Measurements from ENCODE around the gene CISH. TPM values are rescaled to one million over a fixed set of nuclear protein-coding genes. Genes with fewer than 3 reads are reported as not detected.

CISH gene
- total and polyA plus RNA-seq, 10 of the 15 experiments (the other 5 are each of a cell fraction or from before 2014, with no cell fraction given) = 0.21 to 4.4 (median 1.8) TPM

DNA sequence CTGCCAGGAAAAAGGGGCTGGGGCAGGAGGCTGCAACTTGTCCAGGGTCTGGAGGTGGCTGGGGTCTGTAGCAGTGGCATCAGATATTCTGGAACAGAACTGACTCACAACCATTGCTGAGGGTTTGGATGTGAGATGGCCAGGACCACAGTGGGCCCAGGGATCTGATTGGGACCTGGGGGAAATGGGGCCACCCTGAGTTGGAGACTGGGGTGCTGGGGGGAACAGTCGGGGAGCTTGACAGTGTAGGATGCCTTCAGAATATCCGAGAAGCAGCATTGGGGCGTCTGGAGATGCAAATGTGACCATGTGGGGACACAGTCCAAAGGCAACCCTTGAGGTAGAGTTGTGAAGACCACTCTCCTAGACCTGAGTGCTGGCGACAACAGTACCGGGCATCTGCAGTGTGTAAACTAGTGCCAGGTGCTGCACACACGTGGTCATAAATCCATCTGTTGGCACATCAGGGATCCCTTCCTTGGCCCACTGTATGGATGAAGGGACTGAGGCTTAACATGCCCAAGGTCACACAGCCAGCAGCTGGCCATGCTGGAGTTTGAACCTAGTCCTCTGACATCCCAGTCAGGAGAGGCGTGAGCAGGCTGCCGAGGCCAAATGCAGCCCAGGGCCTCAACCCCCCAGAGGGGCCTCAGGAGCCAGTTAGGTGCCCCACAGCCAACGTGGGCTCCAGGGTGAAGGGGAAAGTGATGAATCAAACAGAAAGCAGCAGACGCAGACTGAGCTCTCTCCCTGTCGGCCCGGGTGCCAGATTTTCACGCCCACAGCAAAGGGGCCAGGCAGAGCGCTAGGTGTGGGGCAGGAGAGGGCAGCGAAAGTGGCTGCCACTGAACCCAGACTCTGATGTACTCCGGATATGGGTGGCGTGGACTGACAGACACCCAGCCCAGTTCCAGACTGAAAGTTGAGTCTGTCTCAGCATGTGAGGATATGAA lies 23.5 kb downstream of the CISH start (continued):
- TF ChIP-seq ATF7 (IDR thresholded peaks at IDR 0.05; ENCODE audit: low read depth) (no peak), NR2F1 (conservative IDR thresholded peaks at IDR 0.05) (no peak; the same call in 1 of the 2 replicates), RFX5 (IDR thresholded peaks at IDR 0.05; ENCODE audit: low read depth, low read length) (no peak), MEF2B (IDR thresholded peaks at IDR 0.05; ENCODE audit: partially characterized antibody, poor library complexity, severe bottlenecking) (no peak), RAD21 (IDR thresholded peaks at IDR 0.05; ENCODE audit: insufficient read depth, low read depth, low read length) (no peak), ZBED1 (IDR thresholded peaks at IDR 0.05; ENCODE audit: borderline replicate concordance) (no peak), JUNB (IDR thresholded peaks at IDR 0.05) (peak; percentile 69), CREB1 (IDR thresholded peaks at IDR 0.05; ENCODE audit: low read depth) (no peak; the same call in 1 of the 2 replicates), NFIC (IDR thresholded peaks at IDR 0.05; ENCODE audit: low read depth, low read length) (no peak; the same call in 1 of the 2 replicates)
- TF ChIP-seq, protein P1, sequence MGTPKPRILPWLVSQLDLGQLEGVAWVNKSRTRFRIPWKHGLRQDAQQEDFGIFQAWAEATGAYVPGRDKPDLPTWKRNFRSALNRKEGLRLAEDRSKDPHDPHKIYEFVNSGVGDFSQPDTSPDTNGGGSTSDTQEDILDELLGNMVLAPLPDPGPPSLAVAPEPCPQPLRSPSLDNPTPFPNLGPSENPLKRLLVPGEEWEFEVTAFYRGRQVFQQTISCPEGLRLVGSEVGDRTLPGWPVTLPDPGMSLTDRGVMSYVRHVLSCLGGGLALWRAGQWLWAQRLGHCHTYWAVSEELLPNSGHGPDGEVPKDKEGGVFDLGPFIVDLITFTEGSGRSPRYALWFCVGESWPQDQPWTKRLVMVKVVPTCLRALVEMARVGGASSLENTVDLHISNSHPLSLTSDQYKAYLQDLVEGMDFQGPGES (IDR thresholded peaks at IDR 0.05) = no peak

DNA sequence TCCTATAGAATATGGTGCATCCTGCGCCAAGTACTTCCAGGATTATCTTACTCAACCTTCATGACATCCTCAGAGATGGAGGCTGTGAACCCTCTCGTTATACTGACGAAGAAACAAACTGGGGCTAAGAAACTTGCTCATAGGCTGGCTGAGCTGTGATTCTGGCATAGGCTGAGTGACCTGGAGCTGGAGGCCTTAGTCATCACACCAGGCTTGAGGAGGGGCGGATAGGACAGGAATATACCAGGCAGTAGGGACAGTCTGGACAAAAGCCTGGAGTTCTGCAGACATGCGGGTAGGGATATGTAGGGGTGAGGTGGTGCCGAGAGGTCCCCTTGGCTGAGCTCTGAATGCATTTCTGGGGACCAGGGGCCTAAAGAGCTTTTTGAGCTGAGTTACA lies 24.2 kb downstream of the CISH start:
- DNase-seq (ENCODE audit: low read depth, low spot score) (no peak), FAIRE-seq (peak; percentile 62), ATAC-seq (no peak)
- H3K9ac ChIP-seq (ENCODE audit: control insufficient read depth, insufficient read depth, low read length) = no peak overlapping the region
- ChIA-PET SMC1A (ENCODE audit: uncharacterized antibody, unreplicated experiment) (interaction anchor here (8.1 to 10.0 kb wide), 2 partner anchors 15 to 26 kb away, joined by 93 to 186 read pairs; partner anchors contain the start of genes CISH, HEMK1 and MAPKAPK3), RAD21 (ENCODE audit: unreplicated experiment) (interaction anchor here (1.4 to 8.2 kb wide), 3 partner anchors 16 to 23 kb away, joined by 5 to 135 read pairs (median 96); partner anchors contain the start of genes CISH and HEMK1), POLR2A (interaction anchor here (0.7 to 7.0 kb wide), 4 partner anchors 15 to 251 kb away, joined by 3 to 54 read pairs (median 6); partner anchors contain the start of genes C3orf18, CISH and HEMK1), CTCF (interaction anchor here (0.6 to 11.1 kb wide), 4 partner anchors 14 to 345 kb away, joined by 3 to 317 read pairs (median 84); partner anchors contain the start of genes C3orf18, CISH, HEMK1 and MAPKAPK3)
- in situ Hi-C loops (cut with MboI) (no loop called here), intact Hi-C loops (cut with micrococcal nuclease; ENCODE audit: unreplicated experiment) (no loop called here)
- no peaks in the 10 kb centered on the region for H3K9me3 ChIP-seq (replicated peaks; ENCODE audit: control insufficient read depth, insufficient read depth, low read length)
- no peak overlapping the region for H2AFZ ChIP-seq (ENCODE audit: control insufficient read depth, low read depth, low read length)
- BruUV-seq (replicated peaks) = no TSS peak
- H3K36me3 ChIP-seq (ENCODE audit: control insufficient read depth in 2 of 2, insufficient read depth in 2 of 2, low read length in 1 of 2) = no peaks in the 10 kb centered on the region
- peaks cover 35% of the 10 kb centered on the region for H3K4me1 ChIP-seq (ENCODE audit: control insufficient read depth, insufficient read depth, low read length)
- H3K79me2 ChIP-seq (ENCODE audit: control insufficient read depth, insufficient read depth, low read length) = no peaks in the 10 kb centered on the region
- WGBS (ENCODE audit: insufficient coverage, insufficient replicate concordance, low lambda C conversion rate, missing lambda C conversion rate) = 96% methylated on average over 6 of the region's 6 CpGs
- H3K27ac ChIP-seq (ENCODE audit: control insufficient read depth, insufficient read depth) = no peak overlapping the region
- H3K27me3 ChIP-seq (replicated peaks in 1 of 2; ENCODE audit: control insufficient read depth in 2 of 2, insufficient read depth in 2 of 2, low read length in 1 of 2) = no peaks in the 10 kb centered on the region
- no peak overlapping the region for H3K4me2 ChIP-seq (ENCODE audit: control insufficient read depth, insufficient read depth)
- no peak overlapping the region for H3K4me3 ChIP-seq
- H4K20me1 ChIP-seq (ENCODE audit: control insufficient read depth, insufficient read depth) = no peaks in the 10 kb centered on the region
- TF ChIP-seq ZBTB33 (IDR thresholded peaks at IDR 0.05) (no peak), NFYB (IDR thresholded peaks at IDR 0.05; ENCODE audit: insufficient read depth, low read depth, low read length) (no peak), YY1 (IDR thresholded peaks at IDR 0.05; ENCODE audit: low read depth, low read length) (no peak), BRCA1 (IDR thresholded peaks at IDR 0.05; ENCODE audit: low read depth, low read length) (no peak), CEBPZ (IDR thresholded peaks at IDR 0.05; ENCODE audit: low read depth, low read length) (no peak), CBFB (IDR thresholded peaks at IDR 0.05; ENCODE audit: low read depth) (no peak)

Data from GM12878 (cell line).